Measurements from ENCODE around the gene DKK3.

Gene DKK3

DNA sequence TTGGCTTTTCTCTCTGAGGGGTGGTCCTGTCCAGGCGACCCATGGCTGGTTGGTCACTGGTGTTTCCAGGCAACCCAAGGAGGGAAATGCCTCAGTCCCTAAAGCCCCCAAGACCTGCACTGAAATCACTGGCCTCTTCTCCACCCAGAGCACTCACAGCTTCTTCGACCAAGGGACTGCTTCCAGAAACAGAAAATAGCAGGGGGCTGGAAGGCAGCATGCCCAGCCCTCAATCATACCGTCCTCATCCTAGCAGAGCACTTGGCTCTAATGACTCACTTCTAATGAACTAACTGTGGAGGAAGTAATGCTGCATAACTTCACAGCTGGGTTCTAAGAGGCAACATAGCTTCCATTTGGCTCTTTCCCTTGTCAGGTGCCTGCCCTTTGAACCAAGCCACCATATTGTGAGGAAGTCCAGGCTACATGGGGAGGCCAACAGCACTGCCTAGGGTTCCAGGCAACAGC, 27.6 kb downstream of the DKK3 start:
- DNase-seq, result no peak

DNA sequence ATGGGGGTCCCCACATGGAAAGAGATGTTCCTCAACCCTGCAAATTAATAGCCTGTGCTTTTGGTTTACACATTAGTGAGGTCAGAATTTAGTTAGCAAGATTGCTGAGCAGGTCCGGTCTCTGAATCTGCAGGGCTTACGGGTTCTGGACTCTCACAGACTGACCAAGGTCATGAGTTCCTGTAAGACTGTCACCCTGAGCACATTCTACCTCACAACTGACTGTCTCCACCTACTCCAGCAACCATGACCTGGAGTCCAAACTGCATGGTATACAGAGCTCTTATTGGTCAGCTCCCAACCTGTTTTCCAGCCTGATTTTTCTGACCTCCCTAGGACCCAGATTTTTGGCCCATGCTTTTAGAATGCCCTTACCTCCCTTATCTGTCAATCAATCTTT, 28.2 kb downstream of the DKK3 start:
- no peak for DNase-seq

DNA sequence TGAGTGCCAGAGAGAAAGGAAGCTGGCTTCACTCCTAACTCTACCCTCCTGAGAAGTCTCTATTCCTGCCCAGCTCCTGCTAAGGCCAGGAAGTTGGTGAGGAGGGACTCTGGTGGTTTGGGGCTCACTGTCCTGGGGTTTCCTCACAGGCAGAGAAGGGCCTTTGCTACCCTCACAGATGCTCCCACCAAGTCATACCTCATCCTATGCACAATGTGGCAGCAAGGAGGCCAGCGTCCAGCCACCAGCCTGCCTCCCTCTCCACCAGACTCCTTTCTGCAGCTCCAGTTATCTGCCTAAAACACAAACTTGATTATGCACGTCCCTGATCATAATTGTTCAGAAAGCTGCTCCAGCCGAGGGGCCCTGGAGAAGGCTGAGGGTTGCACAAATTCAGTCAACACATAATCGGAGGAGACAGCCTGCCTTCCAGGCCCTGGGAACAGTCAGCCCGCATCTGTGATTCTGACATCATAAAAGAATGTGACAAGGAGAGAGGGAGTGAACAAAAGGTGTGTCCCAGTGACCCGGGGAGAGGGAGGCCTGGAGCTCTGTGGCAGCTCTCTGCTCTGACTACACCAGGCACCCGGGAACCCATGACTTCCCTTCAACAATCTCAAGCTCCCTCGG, 28.8 kb downstream of the DKK3 start:
- no peak for DNase-seq

DNA sequence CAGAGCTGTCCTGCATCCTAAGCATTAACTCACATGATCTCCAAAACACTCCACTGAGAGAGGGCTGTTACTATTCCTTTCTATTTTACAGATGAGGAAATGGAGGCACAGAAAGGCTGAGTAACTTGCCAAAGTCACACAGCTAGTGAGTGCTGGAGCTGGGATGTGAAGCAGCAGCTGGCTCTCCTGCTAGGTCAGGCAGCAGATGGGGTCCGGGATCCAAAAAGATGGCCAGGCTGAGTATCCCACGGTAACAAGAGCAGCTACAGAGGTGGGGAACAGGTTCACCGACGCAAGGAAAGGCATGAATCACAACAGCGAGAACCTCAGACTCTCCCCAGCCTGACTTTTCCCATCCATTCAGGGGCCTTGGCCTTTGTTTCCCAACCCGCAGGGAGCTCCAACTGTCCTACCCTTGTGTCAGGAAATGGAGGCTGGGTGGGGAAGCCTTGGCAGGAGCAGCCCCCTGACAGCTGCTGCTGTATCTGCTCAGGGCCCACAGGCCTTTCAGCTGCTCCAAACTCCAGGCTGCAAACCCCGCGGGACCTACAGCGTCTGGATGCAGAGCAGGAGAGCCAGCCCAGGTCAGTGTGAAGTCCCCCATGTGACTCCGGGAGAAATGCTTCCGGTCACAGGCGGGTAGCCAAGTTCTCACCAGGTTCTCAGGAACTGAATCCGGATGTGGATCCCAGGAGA, 29.5 kb downstream of the DKK3 start:
- no peak for DNase-seq

DNA sequence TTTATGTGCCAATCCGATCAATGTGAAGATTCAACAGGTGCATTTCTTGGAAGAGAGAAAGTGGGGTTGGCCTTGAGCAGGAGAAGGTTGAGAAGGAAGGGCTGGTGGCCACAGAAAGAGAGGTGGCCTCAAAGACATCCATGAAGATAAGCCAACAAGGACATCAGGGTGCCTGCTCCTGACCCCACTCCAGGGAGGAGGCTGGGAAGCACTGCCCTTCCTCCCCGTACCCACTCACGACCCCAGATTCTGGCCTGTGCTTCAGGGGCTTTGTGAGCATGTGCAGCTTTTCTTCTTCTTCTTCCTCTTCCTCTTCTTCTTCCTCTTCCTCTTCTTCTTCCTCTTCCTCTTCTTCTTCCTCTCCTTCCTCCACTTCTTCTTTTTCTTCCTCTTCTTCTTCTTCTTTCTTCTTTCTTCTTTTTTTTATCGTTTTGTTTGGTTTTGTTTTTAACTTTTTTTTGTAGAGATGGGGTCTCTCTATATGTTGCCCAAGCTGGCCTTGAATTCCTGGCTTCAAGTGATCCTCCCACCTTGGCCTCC, 30.3 kb downstream of the DKK3 start:
- DNase-seq, result no peak

DNA sequence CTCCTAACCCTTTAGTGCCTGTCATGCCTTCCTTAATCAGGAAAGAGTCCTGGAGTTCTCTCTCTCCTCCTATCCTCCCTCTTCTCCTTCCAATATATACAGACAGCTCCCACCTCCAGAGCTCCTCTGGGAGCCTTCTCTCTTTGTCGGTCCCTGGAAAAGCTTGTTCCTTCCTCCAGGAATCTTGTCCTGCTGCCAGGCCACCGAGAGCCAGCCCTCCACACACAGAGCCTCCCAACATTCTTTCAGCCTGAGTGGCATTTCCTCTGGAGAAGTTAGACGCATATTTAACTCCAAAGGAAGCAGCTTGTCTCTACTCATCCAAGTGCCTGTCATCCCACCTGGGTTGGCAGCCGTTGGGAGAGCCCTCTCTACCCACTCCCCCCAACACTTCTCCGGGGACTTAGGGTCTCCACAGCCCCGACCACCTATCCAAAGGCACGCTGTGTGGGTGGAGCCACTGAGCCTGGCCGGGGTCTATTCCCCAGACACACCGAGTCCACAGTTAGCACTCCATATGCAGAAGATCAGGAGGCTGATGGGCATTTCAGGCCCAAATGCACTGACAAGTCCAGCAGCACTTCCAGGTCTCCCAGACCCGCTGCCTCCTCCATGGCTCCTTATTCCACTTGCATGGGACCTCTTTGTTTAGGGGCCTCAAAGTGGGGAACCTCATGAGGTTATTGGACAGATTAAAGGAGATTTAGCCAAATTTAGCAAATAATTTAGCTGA, 31.1 kb downstream of the DKK3 start:
- DNase-seq, result no peak

DNA sequence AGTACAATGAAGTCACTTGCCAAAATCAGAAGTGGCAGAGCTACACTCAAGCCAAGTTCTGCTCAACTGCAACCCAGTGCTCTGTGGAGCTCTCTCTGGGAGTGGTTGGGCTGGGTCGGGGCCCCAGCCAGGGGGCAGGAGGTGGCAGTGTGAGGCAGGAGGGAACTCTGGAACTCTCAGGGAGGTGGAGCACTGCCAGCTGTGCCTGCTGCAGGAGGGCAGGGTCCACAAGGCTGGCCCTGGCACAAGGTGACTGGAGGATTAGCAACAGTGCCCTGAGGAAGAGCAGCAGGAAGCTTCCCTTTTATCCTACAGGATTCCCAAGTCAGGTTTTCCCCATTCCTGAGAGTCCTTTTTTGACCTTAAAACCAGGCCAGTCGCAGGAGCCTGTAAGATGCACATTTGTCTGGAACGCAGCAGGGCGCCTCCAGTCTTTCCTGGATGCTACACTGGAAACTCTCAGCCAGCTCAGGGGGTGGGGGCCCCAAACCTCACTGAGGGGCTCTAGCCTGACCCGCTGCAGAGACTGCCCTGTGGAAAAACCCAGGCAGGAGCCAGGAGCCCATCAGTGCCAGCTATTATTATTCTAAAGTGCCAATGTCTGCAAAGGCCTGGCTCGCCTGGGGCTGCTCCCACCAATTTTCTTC, 31.8 kb downstream of the DKK3 start:
- no peak for DNase-seq

DNA sequence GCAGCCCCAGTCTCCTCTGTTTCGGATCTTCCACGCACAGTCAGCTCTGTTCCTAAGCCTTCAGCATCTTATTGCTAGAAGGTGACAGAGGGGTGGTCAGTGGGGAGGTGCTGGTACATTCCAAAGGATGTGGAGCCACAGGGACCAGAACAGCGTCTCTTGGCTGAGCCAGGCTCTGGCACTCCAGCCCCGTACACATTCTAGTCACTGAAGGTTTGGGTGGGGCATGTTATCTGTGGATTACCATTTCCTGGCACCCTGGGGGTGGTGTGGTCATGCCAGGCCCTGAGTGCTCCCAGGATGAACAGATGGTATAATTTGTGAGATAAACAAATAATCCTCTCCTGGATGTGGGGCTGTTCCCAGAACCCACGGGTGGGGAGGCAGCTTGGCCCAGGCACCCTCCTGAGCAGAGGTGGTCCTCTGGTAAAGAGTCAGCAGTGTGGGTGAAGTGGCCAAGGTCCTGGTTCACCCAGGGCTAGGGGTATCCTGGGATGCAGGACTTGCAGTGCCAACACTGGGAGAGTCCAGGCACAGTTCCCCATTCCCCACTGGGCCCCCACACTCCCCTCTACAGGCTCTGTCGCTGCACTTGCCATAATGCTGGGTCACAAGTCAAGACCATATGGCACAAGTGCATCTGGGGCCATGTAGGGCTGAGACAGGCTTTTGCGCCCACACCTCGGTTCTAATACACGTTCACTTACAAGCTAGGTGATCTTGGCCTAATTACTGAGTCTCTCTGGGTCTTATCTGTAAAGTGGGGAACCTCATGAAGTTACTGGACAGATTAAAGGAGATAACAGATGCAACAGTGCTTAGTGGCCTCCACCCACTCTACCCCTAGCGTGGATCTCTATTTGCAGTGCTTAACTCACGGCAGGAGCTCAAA, 33.0 kb downstream of the DKK3 start:
- DNase-seq, result no peak

DNA sequence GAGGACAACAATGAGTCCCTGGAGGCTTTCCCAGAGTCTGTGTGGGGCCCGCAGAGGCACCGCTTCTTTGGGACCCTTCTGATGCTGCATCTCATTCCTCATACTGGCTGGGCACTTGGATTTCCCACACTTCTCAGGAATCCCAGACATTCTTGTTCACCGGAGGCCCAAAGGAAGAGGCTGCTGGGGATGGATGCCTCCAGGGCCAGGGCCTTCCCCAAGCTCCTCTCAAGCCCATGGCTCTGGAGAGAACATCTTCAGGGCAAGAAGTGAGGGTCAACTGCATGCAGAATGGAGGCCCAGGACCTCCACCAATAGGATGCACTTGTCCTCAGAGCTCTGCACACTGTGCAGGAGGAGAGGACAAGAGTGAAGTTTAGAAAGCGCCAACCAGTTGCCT, 34.6 kb downstream of the DKK3 start:
- DNase-seq, result no peak

DNA sequence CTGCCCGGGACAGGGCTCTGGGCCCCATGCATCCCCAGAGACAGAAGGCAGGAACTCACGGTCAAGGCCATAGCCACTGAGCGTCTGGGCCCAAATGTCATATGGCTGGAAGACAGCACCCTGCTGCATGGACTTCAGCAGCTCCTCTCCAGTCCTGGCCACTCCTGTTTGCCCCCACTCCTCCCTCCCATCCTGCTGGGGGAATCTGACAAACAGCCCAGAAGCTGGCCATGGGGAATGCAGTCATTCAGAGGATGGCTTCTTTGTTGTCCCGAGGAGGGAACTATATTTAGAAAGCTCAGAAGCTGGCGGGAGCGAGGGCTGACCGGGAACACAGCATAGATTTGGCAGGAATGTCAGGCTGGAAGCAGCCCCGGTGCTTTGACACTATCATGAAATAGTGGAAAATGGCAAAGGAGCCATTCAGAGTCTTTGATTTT, 35.0 kb downstream of the DKK3 start:
- DNase-seq, result no peak

DNA sequence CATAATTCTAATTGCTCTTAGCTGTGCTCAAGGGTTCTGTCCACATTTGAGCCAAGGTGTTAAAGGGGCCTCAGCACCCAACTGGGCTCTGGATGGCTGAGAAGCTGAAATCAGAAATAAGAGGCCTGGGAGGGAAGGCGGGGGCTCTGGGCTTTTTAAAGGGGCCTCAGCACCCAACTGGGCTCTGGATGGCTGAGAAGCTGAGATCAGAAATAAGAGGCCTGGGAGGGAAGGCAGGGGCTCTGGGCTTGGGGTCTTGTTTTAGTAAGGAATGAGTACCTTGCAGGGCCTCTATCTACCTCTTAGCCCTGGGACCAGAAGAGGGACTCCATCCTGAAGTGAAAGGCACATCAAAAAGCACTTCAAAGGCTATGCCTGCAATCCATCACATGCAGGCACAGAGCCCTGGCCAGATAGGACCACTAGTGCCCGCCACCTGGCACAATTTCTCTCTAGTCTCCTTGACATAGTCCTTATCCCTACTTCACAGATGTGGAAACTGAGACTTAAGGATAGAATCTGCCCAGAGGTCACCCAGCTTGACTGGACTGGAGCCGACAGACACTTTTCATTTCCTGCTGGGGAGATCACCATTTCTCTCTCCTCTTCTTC, 35.6 kb downstream of the DKK3 start:
- no peak for DNase-seq

DNA sequence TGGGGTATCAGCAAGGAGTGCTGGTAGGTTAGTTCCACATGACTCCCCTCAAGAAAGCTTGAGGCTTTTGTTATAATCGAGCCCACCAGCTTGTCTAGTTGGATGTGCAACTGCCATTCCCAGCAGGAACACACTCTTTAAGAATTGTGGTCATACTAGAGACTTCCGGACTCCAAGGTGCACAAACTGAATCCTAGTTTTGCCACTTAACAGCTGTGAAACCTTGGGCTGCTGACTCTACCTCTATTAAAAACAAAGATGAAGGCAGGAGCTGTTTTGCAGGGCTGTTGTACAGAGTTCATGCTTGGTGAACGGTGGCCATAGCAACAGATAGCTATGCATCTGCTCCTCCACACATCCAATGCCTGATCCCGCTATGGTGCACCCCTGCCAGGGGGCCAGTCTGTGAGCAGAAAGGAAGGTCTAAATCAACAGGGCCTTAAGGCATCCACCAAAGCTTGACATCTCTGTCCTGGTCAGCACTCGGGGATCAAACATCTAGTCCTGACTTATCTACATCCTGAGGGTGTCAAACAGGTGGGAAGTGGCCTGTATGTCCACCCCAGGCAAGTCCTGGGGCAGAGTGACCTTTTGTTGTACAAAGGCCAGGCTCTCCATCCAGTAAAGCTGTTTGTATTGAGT, 36.4 kb downstream of the DKK3 start:
- no peak for DNase-seq

DNA sequence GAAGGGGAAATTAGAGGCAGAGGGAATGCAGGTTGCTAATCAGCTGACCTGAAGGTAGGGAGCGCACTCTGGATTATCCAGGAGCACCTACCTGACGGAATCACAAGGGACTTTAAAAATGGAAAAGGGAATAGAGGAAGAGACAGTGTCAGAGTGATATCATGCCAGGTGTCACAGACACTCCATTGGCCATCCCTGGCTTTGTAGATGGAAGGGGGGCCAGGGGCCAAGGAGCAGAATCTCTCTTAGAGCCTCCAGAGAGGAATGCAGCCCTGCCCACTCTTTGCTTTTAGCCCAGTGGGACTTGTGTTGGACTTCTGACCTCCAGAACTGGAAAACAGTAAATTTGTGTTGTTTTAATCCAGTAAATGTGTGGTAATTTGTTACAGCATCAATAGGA, 37.9 kb downstream of the DKK3 start:
- DNase-seq, result no peak

DNA sequence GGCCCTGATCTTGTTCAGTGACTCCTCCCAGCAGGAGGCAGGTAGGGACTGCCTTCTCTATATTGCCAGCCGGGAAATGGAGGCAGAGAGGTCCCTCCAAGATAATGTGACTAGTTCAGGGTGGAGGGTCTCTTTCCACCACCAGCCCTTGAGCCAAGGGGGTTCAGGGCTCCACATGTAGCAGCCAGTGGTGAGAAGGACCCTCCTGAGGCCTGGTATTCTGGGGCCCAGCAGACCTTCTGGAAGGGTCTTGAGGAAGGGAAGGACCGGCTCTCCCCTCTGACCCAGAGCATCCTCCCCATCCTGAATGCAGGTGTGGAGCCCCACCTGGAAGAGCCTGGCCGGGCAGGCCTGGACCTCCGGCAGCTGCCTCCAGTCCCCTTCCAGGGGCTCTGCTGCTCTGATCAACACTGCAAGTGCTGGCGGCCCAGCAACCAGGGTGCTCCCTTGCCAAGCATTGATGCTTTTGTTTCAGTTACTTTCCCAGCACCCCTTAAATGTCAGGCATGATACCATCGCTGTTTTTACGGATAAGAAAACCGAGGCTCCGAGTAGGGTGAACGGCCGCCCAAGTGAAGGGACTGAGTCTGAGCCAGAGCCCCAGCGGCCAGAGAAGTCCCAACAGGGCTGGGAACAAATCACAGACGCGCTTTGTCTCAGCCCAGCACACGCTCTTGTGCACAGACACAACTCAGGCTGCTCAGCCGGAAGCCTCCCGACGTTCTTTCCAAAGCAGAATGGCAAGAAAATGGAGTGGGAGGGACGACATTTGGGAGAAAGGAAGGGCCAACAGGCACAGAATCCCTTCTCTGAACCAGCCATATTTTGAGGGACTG, 38.8 kb downstream of the DKK3 start:
- DNase-seq, result no peak

DNA sequence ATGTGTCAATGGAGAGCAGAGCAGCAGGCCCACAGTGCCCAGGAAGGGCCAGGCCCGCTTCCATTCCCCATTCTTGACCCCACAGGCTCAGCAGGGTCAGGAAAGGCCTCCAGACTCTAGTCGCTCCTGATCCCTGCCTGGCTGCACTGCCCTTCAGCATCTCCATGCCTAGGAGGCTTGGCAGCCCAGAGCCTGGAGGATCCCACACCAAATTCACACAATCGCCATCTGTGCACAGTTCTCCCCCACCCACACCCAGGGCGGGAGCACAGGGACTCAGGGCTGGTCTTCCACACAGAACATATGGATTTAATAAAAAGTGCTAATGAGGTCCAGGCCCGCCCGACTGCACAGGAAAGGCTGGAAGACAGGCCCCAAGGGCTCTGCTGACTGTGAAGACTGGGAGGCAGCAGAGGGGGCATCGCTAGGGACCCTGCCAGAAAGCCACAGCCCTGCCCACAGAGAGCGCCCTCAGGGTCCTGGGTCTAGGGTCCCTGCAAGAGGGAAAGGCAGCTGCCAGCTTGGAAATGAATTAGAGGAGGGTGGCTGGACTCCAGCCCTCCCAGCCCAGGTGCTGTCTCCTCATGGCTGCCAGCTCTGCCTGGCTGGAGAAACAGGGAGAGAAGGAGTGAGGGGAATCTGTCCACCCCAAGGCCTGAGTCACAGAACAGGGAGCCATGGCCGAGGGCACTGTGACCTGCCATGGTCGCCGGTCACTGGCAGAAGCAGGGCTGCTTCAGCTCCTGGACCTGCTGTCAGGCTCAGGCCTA, 39.7 kb downstream of the DKK3 start:
- DNase-seq, result no peak

DNA sequence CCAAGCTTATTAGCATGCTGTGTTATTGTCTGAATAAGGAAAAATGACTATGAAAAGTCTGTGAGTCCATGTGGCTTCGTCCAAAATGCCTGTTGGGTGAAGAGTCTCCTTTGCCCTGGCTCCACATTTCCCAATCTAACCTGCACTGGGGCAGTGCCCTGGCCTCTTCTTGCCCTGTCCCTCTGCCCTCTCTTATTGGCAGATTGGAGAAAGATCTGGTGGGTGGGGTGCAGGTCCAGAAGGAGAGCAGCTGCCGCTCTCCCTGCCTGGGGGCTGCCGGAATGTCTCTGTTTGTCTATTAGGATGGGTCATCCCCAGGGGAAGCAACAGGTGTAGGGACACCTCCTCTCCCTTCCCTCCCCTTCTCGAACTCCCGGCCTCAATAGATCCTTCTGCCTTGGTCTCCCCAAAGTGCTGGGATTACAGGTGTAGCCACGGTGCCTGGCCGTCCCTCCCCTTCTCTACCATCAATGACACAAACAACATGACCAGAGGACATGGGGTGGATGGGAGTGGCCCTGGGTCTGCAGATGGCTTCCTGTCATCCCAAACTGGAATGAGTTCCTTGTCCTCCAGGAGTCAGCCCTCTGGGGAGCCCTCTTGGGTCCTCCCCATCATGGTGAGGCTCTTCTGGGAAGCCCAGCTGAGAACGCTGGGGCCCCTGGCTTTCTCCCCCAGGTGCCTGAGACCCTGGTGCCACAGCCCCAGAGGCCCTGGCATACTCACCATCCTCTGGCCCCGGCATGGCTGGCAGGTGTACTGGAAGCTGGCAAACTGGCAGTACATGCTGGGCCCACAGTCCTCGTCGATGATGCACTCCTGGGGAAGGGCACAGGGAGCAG, 40.5 kb downstream of the DKK3 start:
- no peak for DNase-seq

DNA sequence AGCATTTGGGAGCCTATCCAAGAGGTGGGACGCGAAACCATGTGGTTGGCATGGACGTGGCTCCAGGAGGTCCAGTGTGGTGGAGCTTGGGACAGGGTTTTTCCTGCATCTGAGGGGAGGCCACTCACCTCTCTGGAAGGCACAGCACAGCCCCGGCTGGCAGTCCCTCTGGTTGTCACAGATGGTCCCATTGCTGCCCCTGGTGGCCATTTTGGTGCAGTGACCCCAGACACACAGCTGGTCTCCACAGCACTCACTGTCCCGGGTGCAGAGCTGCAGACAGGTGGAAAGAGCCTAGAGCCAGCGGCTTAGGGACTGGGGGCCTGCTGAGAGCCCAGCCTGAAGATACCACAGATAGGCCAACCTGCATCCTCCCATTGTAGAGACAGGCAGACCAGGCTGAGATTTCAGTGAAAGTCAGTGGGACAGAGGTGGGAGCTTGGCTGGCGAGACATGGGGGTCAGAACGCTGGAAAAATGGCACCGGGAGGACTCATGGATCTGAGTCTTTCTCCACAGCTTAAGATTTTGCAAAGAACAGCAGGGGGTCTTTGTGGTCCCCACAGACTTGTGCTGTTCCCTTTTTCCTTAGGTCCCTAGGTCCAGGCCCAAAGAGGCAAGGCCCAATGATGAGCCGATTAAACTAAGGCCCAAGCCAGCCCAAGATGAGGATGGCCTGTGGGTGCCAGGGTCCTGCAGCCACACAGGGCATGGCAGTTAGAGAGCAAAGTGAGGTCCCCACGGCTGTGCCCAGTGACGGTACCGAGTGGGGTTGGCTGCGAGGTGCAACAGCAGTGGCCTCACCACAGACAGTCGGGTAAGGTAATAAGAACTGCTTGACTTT, 41.4 kb downstream of the DKK3 start:
- DNase-seq, result peak; percentile 59 to 65

DNA sequence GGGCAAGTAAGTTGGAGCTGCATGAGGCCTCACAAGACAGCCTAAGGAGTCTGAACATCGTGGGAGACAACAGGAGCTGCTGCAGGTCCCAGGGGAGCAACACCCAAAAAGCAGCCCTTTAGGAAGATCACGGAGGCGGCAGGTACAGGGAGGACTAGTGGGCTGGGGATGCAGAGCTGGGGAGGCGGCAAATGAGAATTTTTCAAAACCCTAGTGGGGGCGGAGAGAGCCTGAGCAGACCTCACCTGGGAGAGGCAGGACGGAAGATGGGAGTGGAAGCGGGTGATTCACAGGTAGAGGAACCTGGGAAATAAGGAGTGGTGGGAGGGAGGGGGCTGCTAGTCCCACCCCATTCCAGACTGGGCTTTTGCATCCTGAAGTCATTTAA, 42.1 kb downstream of the DKK3 start:
- DNase-seq, result no peak
